Measurements from ENCODE around the gene CTSA.

The CTSA gene

DNA sequence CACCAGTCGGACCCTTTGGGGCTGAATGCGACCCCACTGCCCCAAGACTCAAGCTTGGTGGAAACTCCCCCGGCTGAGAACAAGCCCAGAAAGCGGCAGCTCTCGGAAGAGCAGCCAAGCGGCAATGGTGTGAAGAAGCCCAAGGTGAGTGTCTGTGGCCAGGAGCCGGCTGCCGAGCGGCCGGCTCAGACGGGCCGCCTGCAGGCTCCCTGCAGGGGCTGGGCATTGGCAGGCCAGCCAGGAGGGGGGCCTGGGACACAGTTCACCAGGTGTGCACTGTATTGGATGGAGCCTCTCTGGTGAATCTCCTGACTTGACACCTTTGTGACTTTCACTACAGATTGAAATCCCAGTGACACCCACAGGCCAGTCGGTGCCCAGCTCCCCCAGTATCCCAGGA, 49.3 kb downstream of the CTSA start:
- no peak overlapping the region for H3K27ac ChIP-seq
- H3K4me3 ChIP-seq = no peak overlapping the region
- TF ChIP-seq, protein P1, sequence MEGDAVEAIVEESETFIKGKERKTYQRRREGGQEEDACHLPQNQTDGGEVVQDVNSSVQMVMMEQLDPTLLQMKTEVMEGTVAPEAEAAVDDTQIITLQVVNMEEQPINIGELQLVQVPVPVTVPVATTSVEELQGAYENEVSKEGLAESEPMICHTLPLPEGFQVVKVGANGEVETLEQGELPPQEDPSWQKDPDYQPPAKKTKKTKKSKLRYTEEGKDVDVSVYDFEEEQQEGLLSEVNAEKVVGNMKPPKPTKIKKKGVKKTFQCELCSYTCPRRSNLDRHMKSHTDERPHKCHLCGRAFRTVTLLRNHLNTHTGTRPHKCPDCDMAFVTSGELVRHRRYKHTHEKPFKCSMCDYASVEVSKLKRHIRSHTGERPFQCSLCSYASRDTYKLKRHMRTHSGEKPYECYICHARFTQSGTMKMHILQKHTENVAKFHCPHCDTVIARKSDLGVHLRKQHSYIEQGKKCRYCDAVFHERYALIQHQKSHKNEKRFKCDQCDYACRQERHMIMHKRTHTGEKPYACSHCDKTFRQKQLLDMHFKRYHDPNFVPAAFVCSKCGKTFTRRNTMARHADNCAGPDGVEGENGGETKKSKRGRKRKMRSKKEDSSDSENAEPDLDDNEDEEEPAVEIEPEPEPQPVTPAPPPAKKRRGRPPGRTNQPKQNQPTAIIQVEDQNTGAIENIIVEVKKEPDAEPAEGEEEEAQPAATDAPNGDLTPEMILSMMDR (IDR thresholded peaks at IDR 0.05) = no peak
- no peak for DNase-seq (ENCODE audit: low spot score)

DNA sequence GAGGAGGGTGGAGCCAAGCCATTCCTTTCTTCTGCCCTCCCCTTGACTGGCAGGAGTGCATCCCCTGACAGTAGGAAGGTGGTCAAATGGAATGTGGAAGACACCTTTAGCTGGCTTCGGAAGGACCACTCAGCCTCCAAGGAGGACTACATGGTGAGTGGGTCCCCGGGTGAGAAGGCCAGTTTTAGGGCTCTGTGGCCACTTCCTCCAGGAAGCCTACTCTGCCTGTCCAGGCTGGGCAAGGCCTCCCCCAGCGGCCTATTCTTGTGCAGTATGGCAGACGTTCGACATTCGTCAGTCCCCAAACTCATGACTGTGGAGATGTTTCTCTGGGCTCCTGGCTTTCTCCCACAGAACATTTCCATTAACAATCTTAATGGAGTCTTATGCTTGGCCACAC, 52.5 kb downstream of the CTSA start:
- no peak for DNase-seq (ENCODE audit: low spot score)
- H3K27ac ChIP-seq = no peak overlapping the region
- TF ChIP-seq, protein P1 (IDR thresholded peaks at IDR 0.05) = no peak

DNA sequence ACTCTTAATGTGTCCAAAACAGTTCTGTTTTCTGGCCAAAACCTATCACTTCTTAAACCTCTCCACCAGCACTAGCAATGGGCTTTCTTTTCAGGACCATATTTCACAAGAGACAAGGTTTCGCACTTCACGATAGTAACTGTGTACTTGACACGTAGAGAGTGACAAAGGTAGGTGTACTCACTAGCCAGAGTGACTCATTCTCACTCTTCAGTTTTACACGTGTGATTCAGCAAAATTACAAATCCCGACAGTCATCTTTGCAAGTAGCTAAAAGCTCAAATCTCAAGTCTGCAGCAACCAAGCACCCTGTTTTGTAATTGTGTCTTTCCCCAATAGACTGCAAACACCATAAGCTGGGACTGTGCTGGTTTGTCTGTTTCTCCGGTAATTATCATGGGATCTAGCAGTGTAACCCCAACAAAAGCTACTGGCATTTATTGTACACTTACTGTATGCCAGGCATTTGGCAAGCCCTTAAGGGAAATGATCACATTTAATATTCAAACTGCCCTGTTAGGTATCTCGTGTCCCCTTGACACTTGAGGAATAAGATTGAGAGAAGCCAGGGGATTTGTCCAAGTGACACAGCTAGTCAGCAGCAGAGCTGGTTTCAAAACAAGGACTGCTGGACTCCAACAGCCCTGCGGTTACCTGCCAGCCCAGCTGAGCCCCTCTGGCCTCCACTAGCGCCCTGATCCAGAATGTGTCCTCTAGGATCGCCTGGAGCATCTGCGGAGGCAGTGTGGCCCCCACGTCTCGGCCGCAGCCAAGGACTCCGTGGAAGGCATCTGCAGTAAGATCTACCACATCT, 53.2 kb downstream of the CTSA start:
- Histone ChIP-seq H3K4me3 (no peak overlapping the region), H3K27ac (peak overlapping the region in 1 of 2 donors; percentile 22)
- no peak for DNase-seq (ENCODE audit: low spot score)
- TF ChIP-seq, protein P1 (IDR thresholded peaks at IDR 0.05) = no peak

More for the DNA sequence above, 52.5 kb downstream of the CTSA start:
- H3K4me3 ChIP-seq = no peak overlapping the region

DNA sequence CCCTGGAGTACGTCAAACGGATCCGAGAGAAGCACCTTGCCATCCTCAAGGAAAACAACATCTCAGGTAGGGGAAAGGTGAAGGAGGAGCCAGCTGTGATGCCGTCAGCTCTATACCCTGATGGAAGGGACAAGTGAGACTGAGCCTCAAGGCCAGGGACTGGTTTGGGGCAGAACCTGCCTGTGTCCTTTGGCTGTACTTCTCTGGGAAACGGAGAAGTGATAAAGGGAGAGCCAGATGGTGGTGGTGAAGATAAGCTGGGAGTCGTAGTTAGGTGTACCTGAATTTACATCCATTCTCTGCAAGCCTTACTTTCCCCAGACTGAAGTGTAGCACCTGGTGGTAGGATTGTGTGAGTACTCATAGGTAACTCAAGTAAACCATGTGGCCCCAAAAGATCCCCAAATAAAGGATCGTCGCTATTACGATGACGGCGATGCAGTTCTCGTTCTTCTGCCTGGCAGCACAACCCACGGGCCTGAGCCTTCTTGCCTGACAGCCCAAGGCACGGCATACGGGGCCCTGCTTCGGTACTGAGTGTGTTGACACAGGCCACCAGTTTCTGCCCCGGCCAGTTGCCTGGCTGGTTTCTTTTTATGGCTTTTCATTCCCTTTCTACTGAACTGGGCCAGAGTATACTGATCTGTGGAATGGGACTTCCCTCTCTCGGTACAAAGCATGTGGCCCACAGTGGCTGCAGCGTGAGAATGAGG, 54.0 kb downstream of the CTSA start:
- no peak overlapping the region for H3K4me3 ChIP-seq
- DNase-seq (ENCODE audit: low spot score) = no peak
- TF ChIP-seq, protein P1 (IDR thresholded peaks at IDR 0.05) = no peak
- H3K27ac ChIP-seq = peak overlapping the region in 1 of 2 donors; percentile 22

DNA sequence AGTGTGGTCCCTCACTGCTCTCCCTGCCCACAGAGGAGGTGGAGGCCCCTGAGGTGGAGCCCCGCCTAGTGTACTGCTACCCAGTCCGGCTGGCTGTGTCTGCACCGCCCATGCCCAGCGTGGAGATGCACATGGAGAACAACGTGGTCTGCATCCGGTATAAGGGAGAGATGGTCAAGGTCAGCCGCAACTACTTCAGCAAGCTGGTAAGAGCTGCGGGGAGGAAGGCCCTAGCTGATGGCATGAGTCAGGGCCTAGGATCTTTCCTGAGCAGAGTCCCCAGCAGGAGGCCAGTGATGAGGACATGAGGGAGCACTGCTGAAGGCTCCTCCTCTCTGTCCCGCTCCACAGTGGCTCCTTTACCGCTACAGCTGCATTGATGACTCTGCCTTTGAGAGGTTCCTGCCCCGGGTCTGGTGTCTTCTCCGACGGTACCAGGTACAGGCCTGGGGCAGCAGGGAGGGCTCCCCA, 54.6 kb downstream of the CTSA start:
- TF ChIP-seq, protein P1 (IDR thresholded peaks at IDR 0.05) = no peak
- no peak for DNase-seq (ENCODE audit: low spot score)
- H3K27ac ChIP-seq = peak overlapping the region in 1 of 2 donors; percentile 79

DNA sequence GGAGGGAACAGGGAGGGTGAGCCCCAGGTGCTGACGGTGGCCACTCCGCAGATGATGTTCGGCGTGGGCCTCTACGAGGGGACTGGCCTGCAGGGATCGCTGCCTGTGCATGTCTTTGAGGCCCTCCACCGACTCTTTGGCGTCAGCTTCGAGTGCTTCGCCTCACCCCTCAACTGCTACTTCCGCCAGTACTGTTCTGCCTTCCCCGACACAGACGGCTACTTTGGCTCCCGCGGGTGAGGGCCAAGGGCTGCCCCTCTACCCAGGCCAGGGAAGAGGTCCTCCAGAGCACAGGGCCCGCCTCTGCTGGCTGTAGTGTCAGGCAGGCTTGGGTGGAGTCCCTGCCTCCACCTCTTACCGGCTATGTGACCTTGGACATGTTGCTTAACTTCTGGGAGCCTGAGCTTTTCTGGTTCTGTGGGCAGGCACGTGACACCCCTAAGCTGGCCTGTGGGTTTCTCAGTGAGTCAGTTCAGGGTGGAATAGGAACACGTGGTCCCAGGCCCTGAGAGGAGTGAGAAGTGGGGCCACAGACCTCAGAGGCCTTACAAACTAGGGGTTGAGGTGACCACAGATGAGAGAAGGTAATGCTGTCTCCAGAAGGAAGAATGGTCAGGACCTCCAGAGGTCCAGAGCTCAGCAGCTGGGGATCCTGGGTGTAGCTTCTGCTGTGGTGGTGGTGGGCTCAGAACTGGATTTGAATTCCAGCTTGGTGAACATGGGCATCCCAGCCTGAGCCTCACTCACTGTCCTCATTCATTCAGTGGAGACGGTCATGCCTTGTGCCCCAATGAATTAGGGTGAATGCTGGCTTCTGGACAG, 55.2 kb downstream of the CTSA start:
- no peak for DNase-seq (ENCODE audit: low spot score)
- TF ChIP-seq, protein P1 (IDR thresholded peaks at IDR 0.05) = no peak
- peak overlapping the region; percentile 14 to 79 for H3K27ac ChIP-seq

More for the DNA sequence above, 54.6 kb downstream of the CTSA start:
- no peak overlapping the region for H3K4me3 ChIP-seq

More for the DNA sequence above, 55.2 kb downstream of the CTSA start:
- H3K4me3 ChIP-seq = no peak overlapping the region
